Endodermal cell (in vitro differentiated cells): Measurements from ENCODE around the gene SNAP23. TPM values are rescaled to one million over a fixed set of nuclear protein-coding genes. Genes with fewer than 3 reads are reported as not detected.

ENCODE experiments used
- DNase-seq: peaks from one replicate; pipeline ENCODE4 v3.0.0-alpha.2; 2017
- H3K27ac ChIP-seq: 2 replicates; pipeline ENCODE4 v1.5.1; 2013; ENCODE audit warnings: mild to moderate bottlenecking, low read depth, low read length, moderate library complexity
- H3K27me3 ChIP-seq: 2 replicates; pipeline ENCODE4 v1.6.1; 2013; ENCODE audit warnings: mild to moderate bottlenecking, low read length, moderate library complexity; ENCODE audit not compliant: insufficient read depth, control insufficient read depth, poor library complexity, severe bottlenecking
- H3K36me3 ChIP-seq: 2 replicates; pipeline ENCODE4 v1.7.0; 2013; ENCODE audit warnings: mild to moderate bottlenecking, low read length, moderate library complexity; ENCODE audit not compliant: control insufficient read depth, insufficient read depth
- H3K4me1 ChIP-seq: one replicate; pipeline ENCODE4 v1.7.0; 2013; ENCODE audit warnings: low read length; ENCODE audit not compliant: control insufficient read depth, insufficient read depth
- H3K4me3 ChIP-seq: 2 replicates; pipeline ENCODE4 v1.5.1; 2013; ENCODE audit warnings: mild to moderate bottlenecking, low read length, moderate library complexity
- H3K9ac ChIP-seq: 2 replicates; pipeline ENCODE4 v1.6.1; 2013; ENCODE audit warnings: mild to moderate bottlenecking, low read length, moderate library complexity; ENCODE audit not compliant: poor library complexity, severe bottlenecking; ENCODE audit errors: extremely low read depth
- H3K9me3 ChIP-seq: 2 replicates; pipeline ENCODE4 v1.6.1; 2013; ENCODE audit warnings: mild to moderate bottlenecking, low read length, moderate library complexity; ENCODE audit not compliant: control insufficient read depth
- H3K27ac Mint-ChIP-seq: 2 replicates; pipeline ENCODE4 v1.8.0; 2020; ENCODE audit warnings: mixed read lengths
- H3K27me3 Mint-ChIP-seq: 2 replicates; pipeline ENCODE4 v1.8.0; 2021; ENCODE audit warnings: mild to moderate bottlenecking, mixed read lengths; ENCODE audit not compliant: insufficient read depth
- H3K36me3 Mint-ChIP-seq: 2 replicates; pipeline ENCODE4 v1.8.0; 2020; ENCODE audit warnings: low read depth, mixed read lengths
- H3K4me1 Mint-ChIP-seq: 2 replicates; pipeline ENCODE4 v1.8.0; 2020; ENCODE audit warnings: mixed read lengths
- H3K4me3 Mint-ChIP-seq: 2 replicates; pipeline ENCODE4 v1.8.0; 2020; ENCODE audit warnings: mild to moderate bottlenecking, moderate library complexity, mixed read lengths
- H3K9me3 Mint-ChIP-seq: 2 replicates; pipeline ENCODE4 v1.8.0; 2020; ENCODE audit warnings: mild to moderate bottlenecking, mixed read lengths
- CTCF ChIP-seq: fragments of 200-600 bp; sonication (generic); conservative IDR thresholded peaks from 2 replicates; pipeline ENCODE4 v1.5.0; 2021; ENCODE audit warnings: antibody characterized with exemption, mild to moderate bottlenecking
- WGBS, 2 experiments: methylation state at CpG; one replicate each; pipeline versions ENCODE4 v1.1.5 to v1.1.7; 2013; ENCODE audit warnings: missing lambda C conversion rate in 2 of 2, mixed read lengths in 1 of 2; ENCODE audit not compliant: insufficient coverage in 1 of 2, insufficient read length in 1 of 2; 5-methylcytosine and 5-hydroxymethylcytosine counted together
- total RNA-seq, 2 donors: library from RNA; stranded (reverse); fragmentation: NEBNext Ultra II Directional in 1 of 2; extraction: Animal tissue kit (Norgen Biotek cat#: 25700) in 1 of 2; gene quantifications; 2 replicates in 1 of 2; 3 replicates in 1 of 2; pipeline ENCODE4 v1.2.1, GENCODE V29; 2021

SNAP23 gene
- total RNA-seq, 2 donors from 2014 or later = 62.0 to 68.8 TPM

GRCh38 chr15:42547918-42548248, 52.4 kb downstream of the SNAP23 start:
- H3K27ac Mint-ChIP-seq = peak overlapping the region; percentile 97
- peak overlapping the region; percentile 100 for H3K4me3 ChIP-seq
- peak overlapping the region; percentile 97 for H3K4me3 Mint-ChIP-seq
- peaks cover 14% of the 10 kb centered on the region for H3K4me1 Mint-ChIP-seq
- H3K9me3 Mint-ChIP-seq = no peaks in the 10 kb centered on the region
- 3 to 7% methylated on average over 6 to 9 of the region's 9 CpGs for WGBS, 2 experiments
- H3K27ac ChIP-seq = no peak overlapping the region
- peaks cover 8% of the 10 kb centered on the region for H3K36me3 Mint-ChIP-seq
- no peaks in the 10 kb centered on the region for H3K27me3 Mint-ChIP-seq
- DNase-seq = no peak
- H3K27me3 ChIP-seq = no peaks in the 10 kb centered on the region
- H3K36me3 ChIP-seq = peaks cover 21% of the 10 kb centered on the region
- H3K4me1 ChIP-seq = no peaks in the 10 kb centered on the region
- peak overlapping the region; percentile 83 for H3K9ac ChIP-seq
- no peak for TF ChIP-seq CTCF
- no peaks in the 10 kb centered on the region for H3K9me3 ChIP-seq

GRCh38 chr15:42548249-42549031, 53.0 kb downstream of the SNAP23 start, which contains the start of the genes HAUS2 and LRRC57:
TSS of gene HAUS2 (plus strand) at chr15:42548838. CDS start at chr15:42548873, 35 bp downstream.
TSS of gene LRRC57 (minus strand) at chr15:42548793. CDS start at chr15:42548434, 359 bp downstream.
- WGBS, 2 experiments = 0 to 2% methylated on average over 25 to 71 of the region's 71 CpGs
- Mint-ChIP-seq H3K36me3 (peaks cover 8% of the 10 kb centered on the region), H3K4me1 (peaks cover 14% of the 10 kb centered on the region), H3K27ac (peak within 1 kb of the TSS; percentile 97), H3K4me3 (peak within 1 kb of the TSS; percentile 97), H3K27me3 (no peaks in the 10 kb centered on the region), H3K9me3 (no peaks in the 10 kb centered on the region)
- no peaks in the 10 kb centered on the region for H3K9me3 ChIP-seq
- peaks cover 18% of the 10 kb centered on the region for H3K36me3 ChIP-seq
- H3K27ac ChIP-seq = peak within 1 kb of the TSS; percentile 33
- peak within 1 kb of the TSS; percentile 100 for H3K4me3 ChIP-seq
- H3K9ac ChIP-seq = peak within 1 kb of the TSS; percentile 83
- TF ChIP-seq CTCF = no peak
- H3K27me3 ChIP-seq = no peaks in the 10 kb centered on the region
- peak; percentile 96 for DNase-seq
- no peaks in the 10 kb centered on the region for H3K4me1 ChIP-seq

GRCh38 chr15:42549032-42549491, 53.6 kb downstream of the SNAP23 start:
- H3K4me1 ChIP-seq = no peaks in the 10 kb centered on the region
- no peak for DNase-seq
- TF ChIP-seq CTCF = no peak
- H3K36me3 ChIP-seq = peaks cover 12% of the 10 kb centered on the region
- no peaks in the 10 kb centered on the region for H3K9me3 Mint-ChIP-seq
- H3K9ac ChIP-seq = peak overlapping the region; percentile 83
- no peaks in the 10 kb centered on the region for H3K27me3 ChIP-seq
- H3K4me3 Mint-ChIP-seq = peak overlapping the region; percentile 97
- H3K36me3 Mint-ChIP-seq = peaks cover 5% of the 10 kb centered on the region
- H3K4me3 ChIP-seq = peak overlapping the region; percentile 100
- H3K27me3 Mint-ChIP-seq = no peaks in the 10 kb centered on the region
- no peaks in the 10 kb centered on the region for H3K9me3 ChIP-seq
- H3K27ac Mint-ChIP-seq = peak overlapping the region; percentile 97
- 0% methylated on average over 12 of the region's 15 CpGs; no CpG with 5 or more reads in 1 of the 2 experiments for WGBS, 2 experiments
- peak overlapping the region; percentile 33 for H3K27ac ChIP-seq
- H3K4me1 Mint-ChIP-seq = peaks cover 14% of the 10 kb centered on the region
